Ishikawa (cell line): ENCODE data around the gene SLC2A6.

ENCODE experiments used
- CEBPB ChIP-seq: IDR thresholded peaks from 2 replicates; pipeline ENCODE4 v1.6.1; 2012
- CREB1 ChIP-seq: IDR thresholded peaks from 2 replicates; pipeline ENCODE4 v1.6.1; 2012; ENCODE audit warnings: low read depth
- EGR1 ChIP-seq: IDR thresholded peaks from 2 replicates; pipeline ENCODE4 v1.6.1; 2012
- EP300 ChIP-seq: IDR thresholded peaks from 2 replicates; pipeline ENCODE4 v1.6.1; 2012; ENCODE audit warnings: borderline replicate concordance
- FOXM1 ChIP-seq: IDR thresholded peaks from 2 replicates; pipeline ENCODE4 v1.6.1; 2012; ENCODE audit warnings: low read depth, borderline replicate concordance
- NFIC ChIP-seq: IDR thresholded peaks from 2 replicates; pipeline ENCODE4 v1.6.1; 2012
- RAD21 ChIP-seq: IDR thresholded peaks from 2 replicates; pipeline ENCODE4 v1.6.1; 2012; ENCODE audit warnings: low read depth
- REST ChIP-seq: IDR thresholded peaks from 2 replicates; pipeline ENCODE4 v1.6.1; 2012; ENCODE audit warnings: low read depth, mild to moderate bottlenecking
- TAF1 ChIP-seq: IDR thresholded peaks from 2 replicates; pipeline ENCODE4 v1.6.1; 2012; ENCODE audit warnings: low read depth, mild to moderate bottlenecking
- TCF12 ChIP-seq: IDR thresholded peaks from 2 replicates; pipeline ENCODE4 v1.6.1; 2012; ENCODE audit warnings: low read depth
- TEAD4 ChIP-seq: IDR thresholded peaks from 2 replicates; pipeline ENCODE4 v1.6.1; 2012
- USF1 ChIP-seq: IDR thresholded peaks from 2 replicates; pipeline ENCODE4 v1.6.1; 2012
- YY1 ChIP-seq: IDR thresholded peaks from 2 replicates; pipeline ENCODE4 v1.6.1; 2012; ENCODE audit warnings: low read depth
- ZBTB7A ChIP-seq: IDR thresholded peaks from 2 replicates; pipeline ENCODE4 v1.6.1; 2012; ENCODE audit warnings: low read depth
- TF ChIP-seq, protein P1 (sequence below): IDR thresholded peaks from 2 replicates; pipeline ENCODE4 v1.6.1; 2012

Gene SLC2A6

DNA sequence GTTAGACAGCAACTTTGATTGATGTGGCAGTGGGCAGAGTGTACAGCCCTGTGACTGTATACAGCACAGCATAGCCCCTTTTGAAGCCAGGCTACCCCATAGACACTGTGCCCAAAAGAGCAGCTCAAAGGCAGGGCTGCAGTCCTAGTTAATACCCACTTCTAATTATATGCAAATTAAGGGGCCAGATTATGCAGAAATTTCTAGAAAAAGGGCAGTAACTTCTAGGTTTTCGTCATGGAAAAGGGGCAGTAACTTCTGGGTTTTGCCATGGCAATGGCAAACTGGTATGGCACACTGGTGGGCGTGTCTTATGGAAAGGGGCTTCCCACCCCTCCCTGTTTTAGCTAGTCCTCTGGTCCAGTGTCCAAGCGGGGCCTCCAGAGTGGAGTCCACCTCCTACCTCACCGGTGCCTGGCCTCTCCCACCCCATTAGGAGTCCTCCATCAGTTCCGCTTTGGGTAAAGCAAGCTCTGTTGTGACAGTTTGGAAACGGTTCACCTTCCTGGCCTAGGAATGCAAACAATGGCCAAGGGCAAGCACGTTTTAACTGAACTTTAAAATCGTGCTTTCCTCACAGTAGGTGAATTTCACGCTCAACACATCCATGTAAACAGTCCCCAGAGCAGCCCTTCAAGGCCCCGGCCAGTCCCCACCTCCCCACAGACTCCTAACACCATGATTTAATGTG, 51.1 kb downstream of the SLC2A6 start:
- no peak for TF ChIP-seq CREB1
- TF ChIP-seq CEBPB, result no peak
- TF ChIP-seq EGR1, result no peak
- TF ChIP-seq REST, result no peak
- no peak for TF ChIP-seq NFIC
- TF ChIP-seq FOXM1, result no peak
- no peak for TF ChIP-seq EP300
- TF ChIP-seq TEAD4, result no peak
- TF ChIP-seq TCF12, result no peak
- no peak for TF ChIP-seq RAD21
- TF ChIP-seq USF1, result no peak
- TF ChIP-seq ZBTB7A, result no peak
- TF ChIP-seq TAF1, result no peak
- TF ChIP-seq, protein P1, sequence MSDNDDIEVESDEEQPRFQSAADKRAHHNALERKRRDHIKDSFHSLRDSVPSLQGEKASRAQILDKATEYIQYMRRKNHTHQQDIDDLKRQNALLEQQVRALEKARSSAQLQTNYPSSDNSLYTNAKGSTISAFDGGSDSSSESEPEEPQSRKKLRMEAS, result no peak

DNA sequence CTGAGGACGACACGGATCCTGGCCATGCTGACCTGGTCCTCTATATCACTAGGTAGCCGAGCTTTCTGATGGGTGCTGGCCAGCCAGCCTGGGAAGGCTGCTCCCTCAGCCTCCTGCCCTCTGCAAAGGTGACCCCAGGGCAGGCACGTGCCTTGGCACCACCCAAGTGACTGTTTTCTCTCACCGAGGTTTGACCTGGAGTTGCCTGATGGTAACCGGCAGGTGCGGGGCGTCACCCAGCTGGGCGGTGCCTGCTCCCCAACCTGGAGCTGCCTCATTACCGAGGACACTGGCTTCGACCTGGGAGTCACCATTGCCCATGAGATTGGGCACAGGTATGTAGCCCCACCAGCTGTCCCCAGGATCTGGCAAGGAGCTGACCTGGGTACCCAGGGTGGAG, 52.9 kb downstream of the SLC2A6 start:
- no peak for TF ChIP-seq TEAD4
- TF ChIP-seq YY1, result no peak
- no peak for TF ChIP-seq FOXM1
- TF ChIP-seq TCF12, result no peak
- no peak for TF ChIP-seq EP300
- TF ChIP-seq EGR1, result no peak
- TF ChIP-seq ZBTB7A, result no peak
- TF ChIP-seq, protein P1, result no peak
- TF ChIP-seq RAD21, result no peak
- TF ChIP-seq USF1, result no peak
- TF ChIP-seq REST, result no peak
- TF ChIP-seq CREB1, result no peak
- TF ChIP-seq CEBPB, result no peak
- TF ChIP-seq TAF1, result no peak
- TF ChIP-seq NFIC, result no peak

DNA sequence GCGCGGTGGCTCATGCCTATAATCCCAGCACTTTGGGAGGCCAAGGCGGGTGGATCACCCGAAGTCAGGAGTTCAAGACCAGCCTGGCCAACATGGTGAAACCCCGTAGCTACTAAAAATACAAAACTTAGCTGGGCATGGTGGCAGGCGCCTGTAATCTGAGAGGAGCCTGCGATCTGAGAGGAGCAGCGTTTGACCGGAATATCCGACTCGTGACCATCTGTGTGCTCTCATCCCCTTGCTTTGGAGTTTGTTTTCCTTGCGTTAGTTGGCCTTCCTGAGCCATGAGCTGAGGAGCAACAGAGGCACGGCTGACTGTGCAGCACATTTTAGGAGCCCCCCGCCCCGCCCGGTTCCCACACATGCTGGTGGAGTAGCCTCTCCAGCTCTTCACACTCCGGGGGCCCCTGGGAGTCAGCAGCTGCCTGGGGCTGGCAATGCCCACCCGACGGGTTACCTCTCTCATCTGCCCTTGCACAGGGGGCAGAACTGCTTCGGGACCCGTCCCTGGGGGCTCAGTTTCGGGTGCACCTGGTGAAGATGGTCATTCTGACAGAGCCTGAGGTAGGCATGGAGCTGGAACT, 53.8 kb downstream of the SLC2A6 start:
- TF ChIP-seq NFIC, result no peak
- TF ChIP-seq FOXM1, result no peak
- no peak for TF ChIP-seq RAD21
- no peak for TF ChIP-seq ZBTB7A
- no peak for TF ChIP-seq REST
- TF ChIP-seq EGR1, result no peak
- TF ChIP-seq CEBPB, result no peak
- no peak for TF ChIP-seq TEAD4
- TF ChIP-seq, protein P1, result no peak
- no peak for TF ChIP-seq USF1
- TF ChIP-seq TAF1, result no peak
- no peak for TF ChIP-seq YY1
- no peak for TF ChIP-seq TCF12
- no peak for TF ChIP-seq EP300
- no peak for TF ChIP-seq CREB1
